ENCODE measurements around the gene CDH22.

The CDH22 gene

DNA sequence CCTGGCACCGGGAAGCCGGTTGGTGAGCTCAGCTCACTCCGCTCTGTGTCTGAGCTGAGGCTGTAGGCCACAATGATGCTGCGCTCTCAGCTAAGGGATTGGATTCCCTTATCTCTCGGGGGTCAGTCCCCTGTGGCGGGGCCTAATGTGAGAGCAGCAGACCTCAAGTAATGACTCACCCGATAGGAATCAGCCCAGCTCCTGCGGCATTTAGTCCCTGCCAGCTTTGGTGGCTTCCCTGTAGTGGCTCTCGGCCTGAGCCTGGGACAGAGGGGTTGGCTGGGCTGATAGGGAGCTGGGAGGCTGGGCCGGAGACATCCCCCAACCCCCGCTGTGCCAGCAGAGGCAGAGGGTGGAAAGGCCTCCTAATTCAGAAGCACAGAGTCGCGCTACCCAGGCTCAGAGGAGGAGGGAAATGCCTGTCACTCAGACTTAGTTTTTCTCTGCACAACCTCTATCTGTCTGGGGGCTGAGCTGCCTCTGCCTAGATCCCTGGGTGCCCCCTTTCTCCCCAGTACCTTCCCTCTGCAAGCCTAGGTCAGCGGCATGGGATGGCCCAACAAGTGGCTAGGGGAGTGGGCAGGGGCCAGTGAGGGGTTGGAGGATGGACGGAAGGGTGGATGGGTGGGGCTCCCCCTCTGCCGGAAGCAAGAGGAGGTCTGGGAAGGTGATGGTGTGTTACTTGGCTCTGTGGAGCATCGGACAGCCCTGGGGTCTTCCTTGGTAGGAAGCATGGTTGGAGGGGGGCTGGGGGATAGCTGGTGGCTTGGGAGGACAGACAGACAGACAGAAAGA is 92.2 kb downstream of the CDH22 start:
- no peak for DNase-seq (ENCODE audit: low read depth in 3 of 3)

DNA sequence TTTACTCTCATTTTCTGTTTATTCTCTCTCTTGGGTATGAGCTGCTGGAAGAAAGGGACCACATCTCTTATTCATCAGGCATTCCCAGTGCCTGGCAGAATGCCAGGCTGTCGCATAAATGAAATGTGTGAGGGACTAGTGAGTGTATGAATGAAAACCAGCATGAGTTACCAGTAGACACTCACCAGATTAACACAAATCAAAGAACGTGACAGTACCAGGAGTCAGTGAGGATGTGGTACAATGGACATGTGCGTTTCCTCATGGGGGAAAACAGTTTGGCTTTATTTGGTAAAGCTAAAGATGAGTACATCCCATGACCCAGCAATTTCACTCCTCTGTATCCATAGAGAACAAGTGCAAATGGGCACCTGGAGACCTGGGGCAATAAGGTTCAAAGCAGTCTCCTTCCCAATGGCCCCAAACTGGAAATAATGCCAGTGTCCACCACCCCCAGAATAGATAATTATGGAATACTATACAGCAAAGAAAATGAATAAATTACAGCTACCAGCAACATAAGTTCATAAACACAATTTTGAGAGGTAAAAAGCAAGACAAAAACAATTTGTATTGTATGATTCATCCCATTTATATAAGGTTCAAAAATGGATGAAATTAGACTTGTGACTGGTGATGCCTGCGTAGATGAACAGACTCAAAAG is 93.3 kb downstream of the CDH22 start:
- DNase-seq (ENCODE audit: low read depth in 3 of 3), result no peak

DNA sequence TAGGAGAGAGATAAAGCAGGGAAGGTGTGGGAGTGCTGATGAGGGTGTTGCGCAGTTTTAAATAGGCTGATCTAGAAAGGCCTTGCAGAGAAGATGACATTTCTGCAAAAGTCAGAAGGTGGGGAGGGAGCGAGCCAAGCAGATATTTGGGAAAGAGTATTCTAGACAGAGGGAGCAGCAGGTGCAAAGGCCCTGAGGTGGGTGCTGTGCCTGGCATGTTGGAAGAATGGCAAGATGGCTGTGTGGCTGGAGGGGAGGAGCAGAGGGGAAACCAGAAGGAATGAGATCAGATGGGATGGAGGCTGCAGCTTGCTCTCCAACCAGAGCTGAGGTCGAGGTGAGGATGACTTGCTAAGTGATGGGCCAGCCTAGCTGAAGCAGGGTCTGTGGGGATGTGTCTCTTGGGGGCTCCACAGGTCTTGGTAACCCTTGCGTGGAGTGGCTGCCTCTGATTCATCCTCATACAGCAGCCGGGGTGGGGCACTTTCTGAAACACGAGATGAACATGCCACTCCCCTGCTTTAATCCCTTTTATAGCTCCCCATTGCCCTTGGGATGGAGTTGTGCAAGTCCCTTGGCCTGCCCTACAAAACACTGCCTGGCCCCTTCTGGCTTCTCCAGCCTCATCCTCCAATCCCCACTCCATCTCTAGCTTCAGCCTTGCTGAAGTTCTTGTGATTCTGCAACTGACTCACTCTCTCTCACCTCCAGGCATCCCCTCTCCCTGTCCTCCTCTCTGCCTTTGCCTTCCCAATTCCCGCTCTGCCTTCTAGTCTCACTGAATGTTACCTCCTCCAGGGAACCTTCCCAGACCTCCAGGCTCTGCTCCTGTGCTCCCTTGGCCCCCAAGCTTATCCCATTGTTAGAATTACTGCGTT is 94.1 kb downstream of the CDH22 start:
- no peak for DNase-seq (ENCODE audit: low read depth in 3 of 3)

DNA sequence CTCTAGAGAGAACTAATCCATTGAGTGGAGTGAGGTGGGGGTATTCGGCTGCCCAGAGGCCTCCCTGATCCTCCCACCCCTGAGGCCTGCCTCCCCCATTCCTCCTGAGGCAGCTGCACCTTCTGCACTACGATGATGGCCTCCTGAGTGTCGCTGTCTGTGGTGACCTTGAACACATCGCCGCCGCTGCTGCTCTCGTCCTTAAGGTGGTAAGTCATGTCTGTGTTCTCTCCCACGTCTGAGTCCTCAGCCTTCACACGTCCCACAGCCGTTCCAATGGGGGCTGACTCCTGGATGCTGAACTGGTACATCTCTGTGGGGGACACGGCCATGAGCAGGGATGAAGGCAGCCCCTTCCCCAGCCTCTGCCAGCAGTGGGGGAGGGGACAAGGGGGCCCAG is 95.4 kb downstream of the CDH22 start:
- no peak for DNase-seq (ENCODE audit: low read depth in 3 of 3)

DNA sequence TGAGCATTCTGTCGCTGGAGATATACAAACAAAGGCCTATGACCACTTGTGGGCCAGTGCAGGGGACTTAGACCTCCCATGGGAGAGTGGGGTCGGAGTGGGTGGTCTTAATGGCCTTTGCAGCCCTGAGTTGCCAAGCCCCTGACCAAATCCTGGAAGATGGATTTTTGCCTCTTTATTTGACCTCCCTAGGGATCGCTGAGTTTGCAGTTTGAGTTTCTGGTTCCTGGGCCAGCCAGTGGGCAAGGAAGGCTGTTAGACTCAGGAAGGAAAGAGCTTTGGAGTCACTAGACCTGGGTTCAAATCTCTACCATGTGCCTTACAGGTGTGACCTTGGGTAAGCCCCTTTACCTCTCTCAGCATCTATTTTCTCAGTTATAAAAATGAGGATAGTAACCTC is 96.0 kb downstream of the CDH22 start:
- DNase-seq (ENCODE audit: low read depth in 3 of 3), result no peak

DNA sequence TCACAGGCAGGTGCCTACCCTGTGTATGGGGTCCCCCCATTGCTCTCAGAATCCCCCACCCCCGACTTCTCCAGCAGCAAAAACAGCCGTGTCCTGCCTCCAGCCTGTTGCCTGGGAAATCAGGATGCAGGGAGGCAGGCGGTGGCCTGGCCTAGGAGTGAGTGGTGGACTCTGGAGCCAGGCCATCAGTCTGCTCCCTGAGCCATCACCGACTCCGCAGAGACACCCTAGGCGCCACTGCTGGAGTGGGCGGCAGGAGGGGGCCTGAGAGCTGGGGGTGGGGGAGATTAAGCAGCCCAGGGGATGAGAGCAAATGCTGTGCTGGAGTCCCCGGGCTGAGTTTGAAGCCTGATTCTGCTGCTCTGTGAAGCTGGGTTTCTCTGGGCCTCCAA is 97.0 kb downstream of the CDH22 start:
- DNase-seq (ENCODE audit: low read depth in 3 of 3), result no peak

DNA sequence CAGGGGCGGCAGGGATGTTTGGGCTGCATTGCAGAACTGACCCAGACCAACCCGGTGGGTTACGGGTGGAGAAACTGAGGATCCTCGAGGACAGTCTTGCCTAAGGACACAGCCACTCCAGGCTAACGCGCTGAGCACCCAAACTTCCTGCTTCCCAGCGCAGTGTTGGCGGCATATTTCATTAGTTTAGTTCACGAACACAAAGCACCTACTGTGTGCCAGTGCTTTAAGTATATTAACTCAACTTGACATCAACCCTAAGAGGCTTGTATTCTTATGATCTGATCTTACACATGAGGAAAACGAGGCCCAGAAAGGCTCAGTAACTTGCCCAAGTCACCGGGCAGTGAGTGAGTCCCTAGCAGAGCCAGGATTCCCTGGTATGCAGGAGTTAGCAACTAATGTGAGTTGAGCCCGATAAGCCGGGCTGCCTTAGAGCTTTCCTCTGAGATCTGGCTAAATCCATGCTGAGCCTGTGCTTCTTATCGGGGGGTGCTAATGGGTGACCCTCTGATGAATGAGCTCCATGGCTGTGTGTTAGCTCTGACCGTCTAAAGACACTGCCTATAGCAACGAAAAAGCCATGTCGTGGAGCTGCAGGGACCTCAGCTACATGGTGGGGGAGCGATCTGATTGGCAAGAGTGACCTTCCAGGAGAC is 97.5 kb downstream of the CDH22 start:
- no peak for DNase-seq (ENCODE audit: low read depth in 3 of 3)

DNA sequence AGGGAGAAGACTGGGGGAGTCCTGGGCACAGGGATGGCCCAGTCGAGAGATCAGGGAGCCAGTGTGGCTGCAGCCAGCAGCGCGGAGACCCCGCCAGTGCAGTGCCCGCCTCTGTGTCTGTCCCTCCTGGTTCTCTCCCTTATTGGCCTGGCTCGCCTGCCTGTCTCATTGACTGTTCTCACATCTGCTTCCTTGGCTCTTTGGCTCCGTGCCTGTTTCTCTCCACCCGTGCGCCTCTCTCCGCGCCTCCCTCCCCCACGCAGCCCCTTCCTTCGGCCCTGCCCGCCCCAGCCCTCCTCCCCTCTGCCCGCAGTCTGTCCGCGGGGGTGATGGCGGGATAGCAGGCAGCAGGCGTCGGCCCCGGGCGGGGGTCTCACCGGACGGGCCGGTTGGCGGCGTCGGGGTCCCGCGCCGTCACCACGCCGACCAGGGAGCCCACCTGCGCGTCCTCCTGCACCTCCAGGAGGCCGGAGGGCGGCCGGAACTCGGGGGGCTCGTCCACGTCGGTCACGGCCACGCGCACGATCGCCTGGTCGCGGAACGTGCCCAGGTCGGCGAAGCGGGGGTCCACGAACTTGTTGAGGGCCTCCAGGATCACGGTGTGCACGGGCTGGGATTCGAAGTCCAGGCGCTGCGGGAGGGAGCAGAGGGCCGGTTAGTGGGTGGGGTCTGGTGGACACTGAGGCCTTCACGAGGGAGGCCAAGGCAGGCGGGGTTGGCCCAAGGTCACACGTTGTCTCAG is 98.2 kb downstream of the CDH22 start:
- no peak for DNase-seq (ENCODE audit: low read depth in 3 of 3)

DNA sequence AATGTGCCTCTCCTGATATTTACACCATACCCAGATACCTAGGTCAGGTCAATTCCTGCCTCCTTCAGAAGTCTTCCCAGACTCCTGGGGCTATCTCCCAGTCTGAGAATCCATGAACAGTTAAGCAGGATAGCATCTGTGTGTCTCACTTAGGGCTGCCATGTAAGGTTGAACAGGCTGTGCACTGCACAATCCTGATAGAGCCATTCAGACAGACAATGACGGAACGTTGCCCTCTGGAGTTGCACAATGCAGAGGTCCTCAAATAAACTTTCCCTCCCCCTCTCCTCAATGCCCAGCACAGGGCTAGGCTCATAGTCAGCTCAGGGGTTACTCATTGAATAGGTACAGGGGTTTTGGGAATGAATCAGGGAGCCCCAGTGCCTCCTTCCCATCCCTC is 100.5 kb downstream of the CDH22 start:
- DNase-seq (ENCODE audit: low read depth in 3 of 3), result no peak

DNA sequence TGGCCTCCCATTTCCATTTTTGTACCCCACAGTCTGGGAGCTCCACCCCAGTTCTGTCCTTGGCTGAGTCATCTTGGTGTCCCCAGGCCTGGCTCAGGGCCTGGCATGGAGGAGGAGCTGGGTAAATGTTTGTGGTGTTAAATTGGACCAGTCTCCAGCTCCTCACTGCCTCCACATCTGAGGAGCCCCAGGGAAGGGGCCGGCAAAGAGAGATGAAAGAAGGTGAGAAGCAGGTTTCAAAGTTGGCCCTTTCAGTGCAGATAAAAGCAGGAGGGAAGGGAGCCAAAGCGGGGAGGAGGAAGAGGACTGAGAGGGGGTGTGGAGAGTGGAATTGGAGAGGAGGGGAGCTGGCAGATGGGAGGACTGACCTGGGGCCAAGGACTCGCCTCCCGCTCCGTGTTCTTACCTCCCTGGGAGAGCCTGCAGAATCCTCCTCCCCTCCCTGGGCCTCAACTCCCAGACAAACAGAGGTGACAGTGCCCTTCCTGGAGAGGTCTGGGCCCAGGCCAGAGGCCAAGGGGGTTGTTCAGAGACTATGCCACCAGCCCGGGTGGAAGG is 101.2 kb downstream of the CDH22 start:
- DNase-seq (ENCODE audit: low read depth in 3 of 3), result no peak

DNA sequence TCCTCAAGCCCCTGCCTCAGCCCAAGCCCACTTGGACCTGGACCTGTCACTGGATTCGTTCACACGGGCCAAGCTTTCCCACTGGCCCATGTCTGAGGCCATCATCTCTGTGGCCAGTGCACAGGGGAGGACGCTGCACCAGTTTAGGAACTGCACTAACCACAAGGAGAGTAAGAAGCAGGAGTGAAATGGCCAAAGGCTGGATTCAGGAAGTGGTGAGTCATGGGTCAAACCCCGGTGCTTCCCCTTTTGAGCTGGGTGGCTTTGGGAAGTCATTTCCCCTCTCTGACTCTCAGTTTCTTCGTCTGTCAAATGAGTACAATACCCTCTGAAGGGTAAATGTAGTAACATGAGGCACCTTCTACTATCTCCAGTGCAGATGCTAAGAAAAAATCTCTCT is 102.3 kb downstream of the CDH22 start:
- no peak for DNase-seq (ENCODE audit: low read depth in 3 of 3)

DNA sequence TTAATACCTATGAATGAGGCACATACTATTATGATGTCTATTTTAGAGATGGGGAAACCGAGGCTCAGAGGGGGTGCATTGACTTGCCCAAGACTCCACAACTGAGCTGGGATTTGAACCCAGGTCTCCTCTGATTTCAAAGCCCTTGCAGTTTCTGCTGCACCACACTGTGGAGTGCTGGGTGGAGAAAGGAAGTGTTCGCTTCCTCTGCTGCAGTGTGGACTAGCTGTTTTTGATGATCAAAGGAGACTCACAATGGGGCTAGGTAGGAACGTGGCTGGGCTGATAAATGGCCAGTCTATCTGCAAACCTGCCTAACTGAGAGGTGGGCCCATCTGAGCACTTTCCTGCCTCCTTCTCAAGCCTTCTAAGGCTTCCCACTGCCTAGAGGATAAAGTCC is 102.9 kb downstream of the CDH22 start:
- no peak for DNase-seq (ENCODE audit: low read depth in 3 of 3)

DNA sequence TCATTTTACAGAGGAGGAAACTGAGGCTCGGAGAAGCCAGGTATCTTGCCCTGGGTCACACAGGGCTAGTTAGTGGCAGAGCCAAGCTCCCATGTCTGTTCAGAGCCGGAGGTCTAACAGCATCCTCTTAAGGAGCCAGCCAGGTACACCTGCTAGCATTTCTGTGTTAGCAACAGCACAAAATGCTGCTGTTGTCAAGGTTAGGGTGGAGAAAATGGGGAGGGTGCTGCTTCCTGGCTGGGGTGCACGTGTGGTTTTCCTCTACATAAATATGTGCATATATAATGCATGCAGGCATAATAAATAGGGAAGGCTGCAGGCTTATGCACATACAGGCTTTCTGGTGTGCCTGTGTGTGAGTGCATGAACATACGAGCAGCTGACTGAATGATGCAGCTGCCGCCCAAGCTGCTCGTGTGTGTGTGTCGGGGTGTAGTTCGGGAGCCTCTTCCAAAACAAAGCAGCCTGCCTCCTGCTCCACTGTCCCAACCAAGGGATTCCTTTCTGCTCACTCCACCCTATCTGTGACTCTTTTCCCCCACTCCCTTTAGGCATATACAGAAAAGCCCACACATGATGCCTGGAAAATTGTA is 103.6 kb downstream of the CDH22 start:
- DNase-seq (ENCODE audit: low read depth in 3 of 3), result no peak

DNA sequence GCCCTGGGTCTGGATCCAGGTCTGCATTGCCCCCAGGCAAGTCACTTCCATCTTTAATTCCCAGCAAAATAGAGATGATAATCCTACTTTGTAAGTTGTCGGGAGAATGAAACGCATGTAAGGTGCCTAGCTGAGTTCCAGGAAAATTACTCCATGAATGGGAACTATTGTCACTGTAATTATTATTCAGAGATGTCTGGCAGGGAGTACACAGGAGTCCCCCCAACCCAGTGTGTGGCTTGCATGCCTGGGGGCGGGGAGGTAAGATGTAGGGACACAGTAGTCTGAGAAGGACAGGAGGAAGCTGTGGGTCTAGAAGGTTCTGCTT is 104.8 kb downstream of the CDH22 start:
- no peak for DNase-seq (ENCODE audit: low read depth in 3 of 3)

DNA sequence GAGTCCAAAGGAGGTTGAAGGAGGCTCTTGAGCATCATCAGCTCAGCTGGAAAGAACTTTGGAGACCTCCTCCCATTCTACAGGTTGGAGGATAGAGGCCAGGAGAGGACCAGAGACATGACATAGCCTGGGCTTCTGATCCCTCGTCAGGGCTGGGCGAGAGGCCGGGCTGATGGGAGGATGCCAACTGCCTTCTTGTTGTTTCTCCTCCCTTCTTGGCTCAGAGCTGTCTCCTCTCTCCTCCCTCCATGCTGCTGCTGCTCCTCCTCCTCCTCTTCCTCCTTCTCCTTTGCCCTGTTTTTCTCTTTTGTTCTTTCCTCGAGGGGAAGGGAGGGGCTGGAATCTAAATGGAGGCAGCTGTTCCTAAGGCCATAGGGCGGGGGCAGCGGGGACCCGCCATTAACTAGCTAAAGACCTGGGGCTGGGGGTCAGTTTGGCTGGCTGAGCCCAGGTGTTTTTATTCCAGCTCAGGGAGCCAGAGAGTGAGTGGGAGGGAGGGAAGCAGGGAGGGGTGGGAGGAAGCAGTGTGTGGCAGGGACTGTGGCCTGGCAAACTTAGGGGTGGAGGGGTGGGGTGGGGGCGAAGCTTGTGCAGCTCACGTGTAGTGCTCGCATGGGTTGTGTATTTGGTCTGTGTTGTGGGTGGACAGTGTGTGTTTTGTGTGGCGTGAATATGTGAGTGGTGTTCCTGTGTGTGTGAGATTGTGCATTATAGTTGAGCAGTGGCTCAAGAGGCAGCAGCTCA is 105.4 kb downstream of the CDH22 start:
- DNase-seq (ENCODE audit: low read depth in 3 of 3), result no peak

DNA sequence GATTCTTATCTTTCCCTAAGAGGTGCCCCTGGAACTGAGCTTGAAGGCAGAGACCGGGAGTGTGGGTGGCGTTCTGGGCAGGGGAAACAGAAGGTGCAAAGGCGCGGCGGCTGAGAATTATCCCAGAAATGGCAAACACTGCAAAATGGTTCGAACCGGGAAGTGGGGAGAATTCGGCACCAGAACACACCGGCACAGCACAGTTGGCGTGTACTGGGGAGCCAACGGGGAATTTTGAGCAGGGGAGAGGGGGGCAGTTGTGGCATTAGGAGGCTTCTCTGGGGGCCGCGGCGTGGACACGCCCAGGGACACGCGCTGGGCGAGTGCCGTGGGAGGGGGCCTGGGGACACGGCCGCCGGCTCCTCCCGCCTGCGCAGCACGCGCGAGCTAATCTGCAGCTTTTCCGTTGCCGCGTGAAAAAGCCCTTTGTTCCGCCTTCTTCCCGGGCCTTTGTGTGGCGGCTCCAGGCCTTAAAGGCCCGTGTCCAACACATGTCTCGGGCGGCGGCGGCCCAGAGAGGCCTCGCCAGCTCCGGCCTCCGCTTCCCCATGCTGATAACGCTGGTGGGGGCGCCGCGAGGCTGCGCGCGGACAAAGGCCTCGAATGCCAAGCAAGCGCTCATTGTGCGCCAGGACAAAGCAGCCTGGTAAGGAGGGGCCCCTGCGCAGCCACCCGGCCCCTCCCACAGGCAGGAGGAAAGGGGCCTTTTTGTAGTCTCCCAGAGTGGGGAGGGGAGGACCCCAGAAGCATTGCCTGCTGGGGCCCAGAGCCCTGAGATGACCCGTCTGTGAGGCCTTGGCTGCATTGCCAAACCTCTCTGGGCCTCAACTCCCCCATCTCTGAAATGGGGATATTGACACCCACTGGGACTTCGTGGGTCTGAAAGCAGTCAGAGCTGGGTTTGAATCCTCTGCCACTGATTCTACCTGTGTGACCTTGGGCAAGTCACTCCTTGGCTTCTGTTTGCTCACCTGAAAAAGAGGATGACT is 107.4 kb downstream of the CDH22 start:
- no peak for DNase-seq (ENCODE audit: low read depth in 3 of 3)

DNA sequence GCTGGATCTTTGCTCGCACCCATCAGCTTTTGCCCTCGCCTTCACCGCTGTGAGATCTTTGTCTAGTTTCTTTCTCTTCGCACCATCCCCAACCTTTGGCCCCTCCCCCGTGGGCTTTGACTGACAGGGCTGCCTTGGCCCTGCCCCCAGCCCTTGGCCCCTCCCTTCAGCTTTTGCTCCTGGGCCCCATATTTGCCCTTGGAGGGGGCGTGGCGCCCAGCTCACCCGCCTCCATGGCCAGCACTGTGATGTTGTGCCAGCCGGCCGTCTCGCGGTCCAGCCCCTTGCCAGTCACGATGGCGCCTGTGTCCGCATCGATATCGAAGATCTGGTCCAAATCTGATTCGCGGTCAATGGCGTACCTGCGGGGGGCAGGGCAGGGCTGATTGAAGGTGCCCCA is 109.1 kb downstream of the CDH22 start:
- DNase-seq (ENCODE audit: low read depth in 3 of 3), result peak in 1 of 3 experiments; percentile 18

DNA sequence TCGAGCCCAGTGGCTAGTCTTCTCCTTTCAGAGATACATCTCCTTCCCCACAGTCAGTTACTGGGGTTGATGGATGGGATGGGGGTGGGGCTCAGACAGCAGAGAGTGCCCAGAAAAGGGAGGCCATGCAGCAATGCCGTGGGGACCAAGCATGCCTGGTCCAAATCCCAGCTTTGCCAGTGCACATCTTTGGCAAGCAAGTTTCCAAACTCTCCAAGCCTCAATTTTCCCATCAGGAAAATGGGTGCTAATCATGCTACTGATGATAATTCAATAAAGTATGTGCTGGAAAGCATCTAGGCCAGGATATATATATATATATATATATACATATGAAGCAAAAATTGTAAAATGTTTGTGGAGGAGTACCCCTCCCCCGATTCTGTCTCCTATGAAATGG is 111.3 kb downstream of the CDH22 start:
- no peak for DNase-seq (ENCODE audit: low read depth in 3 of 3)

Data from stimulated activated CD4-positive, alpha-beta T cell treated with anti-CD3 and anti-CD28 coated beads, TNF-alpha, amount 100 ng/mL, for 24 hours (primary cell).